Measurements from ENCODE around the gene PDE8A. TPM values are rescaled to one million over a fixed set of nuclear protein-coding genes. Genes with fewer than 3 reads are reported as not detected.

PDE8A gene
- total and polyA plus RNA-seq, 2 donors (not counting 1 experiment from before 2014, with no cell fraction given) = 17.4 to 51.1 TPM

DNA sequence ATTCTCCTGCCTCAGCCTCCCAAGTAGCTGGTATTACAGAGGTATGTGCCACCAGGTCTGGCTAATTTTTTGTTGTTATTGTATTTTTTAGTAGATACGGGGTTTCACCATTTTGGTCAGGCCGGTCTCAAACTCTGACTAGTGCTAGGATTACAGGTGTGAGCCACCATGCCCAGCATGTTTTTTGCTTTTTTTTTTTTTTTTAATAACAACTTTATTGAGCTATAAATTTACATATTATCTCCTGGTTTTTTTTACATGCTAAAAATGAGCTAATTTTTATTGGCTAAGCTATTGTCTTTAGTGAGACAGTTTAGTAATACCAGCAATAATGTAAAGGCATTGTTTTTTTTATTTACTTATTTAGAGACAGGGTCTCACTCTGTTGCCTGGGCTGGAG, 105.2 kb downstream of the PDE8A start:
- H3K27me3 ChIP-seq (replicated peaks in 1 of 4; ENCODE audit: control extremely low read depth in 1 of 4, control insufficient read depth in 3 of 4, insufficient read depth in 4 of 4, low read length in 3 of 4) = no peaks in the 10 kb centered on the region
- Mint-ChIP-seq H3K27me3 (no peaks in the 10 kb centered on the region), H3K4me1 (no peaks in the 10 kb centered on the region), H3K9me3 (ENCODE audit: insufficient read depth) (no peaks in the 10 kb centered on the region), H3K4me3 (no peak overlapping the region), H3K27ac (no peak overlapping the region)
- WGBS (ENCODE audit: insufficient coverage) = no CpG with 5 or more reads among the region's 2 CpGs
- peaks cover 0 to 28% of the 10 kb centered on the region in 2 experiments for H3K36me3 ChIP-seq (replicated peaks in 1 of 2; ENCODE audit: control extremely low read depth in 1 of 2, control insufficient read depth in 1 of 2, extremely low read depth in 1 of 2, insufficient read depth in 2 of 2, low read length in 1 of 2)
- H3K4me1 ChIP-seq (ENCODE audit: control insufficient read depth in 2 of 2, insufficient read depth in 2 of 2, low read length in 2 of 2) = no peaks in the 10 kb centered on the region
- no peak overlapping the region for H2AFZ ChIP-seq (ENCODE audit: insufficient read depth, low read depth, low read length, poor library complexity, severe bottlenecking)
- TF ChIP-seq EZH2 (IDR thresholded peaks at IDR 0.05; ENCODE audit: borderline replicate concordance, insufficient read depth, low read depth, low read length, poor library complexity, severe bottlenecking) = no peak
- TF ChIP-seq, protein P1, sequence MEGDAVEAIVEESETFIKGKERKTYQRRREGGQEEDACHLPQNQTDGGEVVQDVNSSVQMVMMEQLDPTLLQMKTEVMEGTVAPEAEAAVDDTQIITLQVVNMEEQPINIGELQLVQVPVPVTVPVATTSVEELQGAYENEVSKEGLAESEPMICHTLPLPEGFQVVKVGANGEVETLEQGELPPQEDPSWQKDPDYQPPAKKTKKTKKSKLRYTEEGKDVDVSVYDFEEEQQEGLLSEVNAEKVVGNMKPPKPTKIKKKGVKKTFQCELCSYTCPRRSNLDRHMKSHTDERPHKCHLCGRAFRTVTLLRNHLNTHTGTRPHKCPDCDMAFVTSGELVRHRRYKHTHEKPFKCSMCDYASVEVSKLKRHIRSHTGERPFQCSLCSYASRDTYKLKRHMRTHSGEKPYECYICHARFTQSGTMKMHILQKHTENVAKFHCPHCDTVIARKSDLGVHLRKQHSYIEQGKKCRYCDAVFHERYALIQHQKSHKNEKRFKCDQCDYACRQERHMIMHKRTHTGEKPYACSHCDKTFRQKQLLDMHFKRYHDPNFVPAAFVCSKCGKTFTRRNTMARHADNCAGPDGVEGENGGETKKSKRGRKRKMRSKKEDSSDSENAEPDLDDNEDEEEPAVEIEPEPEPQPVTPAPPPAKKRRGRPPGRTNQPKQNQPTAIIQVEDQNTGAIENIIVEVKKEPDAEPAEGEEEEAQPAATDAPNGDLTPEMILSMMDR (IDR thresholded peaks at IDR 0.05) = no peak
- H3K27ac ChIP-seq (ENCODE audit: low read length in 2 of 2) = no peak overlapping the region
- DNase-seq = no peak
- ATAC-seq (ENCODE audit: low read depth) = no peak
- H3K4me2 ChIP-seq (replicated peaks; ENCODE audit: low read depth, low read length, poor library complexity, severe bottlenecking) = no peak overlapping the region
- intact Hi-C loops (cut with micrococcal nuclease) = no loop called here
- H3K9me3 ChIP-seq (ENCODE audit: control extremely low read depth in 1 of 3, control insufficient read depth in 2 of 3, insufficient read depth in 1 of 3, low read length in 2 of 3) = peaks cover 0 to 2% (median 0%) of the 10 kb centered on the region in 3 donors
- H4K20me1 ChIP-seq (ENCODE audit: control insufficient read depth, insufficient read depth, low read length, poor library complexity, severe bottlenecking) = no peaks in the 10 kb centered on the region
- H3K79me2 ChIP-seq (ENCODE audit: control insufficient read depth, insufficient read depth, low read length) = no peaks in the 10 kb centered on the region
- ChIA-PET CTCF (interaction anchor here (0.6 kb wide), 1 partner anchor 319 kb away, joined by 3 read pairs; no protein-coding TSS in a partner anchor), POLR2A (no interaction called here)
- no peak overlapping the region for H3K9ac ChIP-seq (ENCODE audit: low read length)
- H3K4me3 ChIP-seq (ENCODE audit: control extremely low read depth in 1 of 5, extremely low read depth in 1 of 5, insufficient read depth in 1 of 5, low read depth in 2 of 5, low read length in 4 of 5) = no peak overlapping the region

GRCh38 chr15:85088300-85088699, 106.6 kb downstream of the PDE8A start:
- no peaks in the 10 kb centered on the region for H3K9me3 Mint-ChIP-seq (ENCODE audit: insufficient read depth)
- no peak overlapping the region for H3K4me3 Mint-ChIP-seq
- Histone ChIP-seq H3K9ac (ENCODE audit: low read length) (no peak overlapping the region), H3K36me3 (replicated peaks in 1 of 2; ENCODE audit: control extremely low read depth in 1 of 2, control insufficient read depth in 1 of 2, extremely low read depth in 1 of 2, insufficient read depth in 2 of 2, low read length in 1 of 2) (peaks cover 0 to 35% of the 10 kb centered on the region in 2 experiments), H3K79me2 (ENCODE audit: control insufficient read depth, insufficient read depth, low read length) (no peaks in the 10 kb centered on the region), H3K4me3 (ENCODE audit: control extremely low read depth in 1 of 5, extremely low read depth in 1 of 5, insufficient read depth in 1 of 5, low read depth in 2 of 5, low read length in 4 of 5) (no peak overlapping the region), H4K20me1 (ENCODE audit: control insufficient read depth, insufficient read depth, low read length, poor library complexity, severe bottlenecking) (no peaks in the 10 kb centered on the region), H3K4me2 (replicated peaks; ENCODE audit: low read depth, low read length, poor library complexity, severe bottlenecking) (no peak overlapping the region), H3K27me3 (replicated peaks in 1 of 4; ENCODE audit: control extremely low read depth in 1 of 4, control insufficient read depth in 3 of 4, insufficient read depth in 4 of 4, low read length in 3 of 4) (no peaks in the 10 kb centered on the region), H3K9me3 (ENCODE audit: control extremely low read depth in 1 of 3, control insufficient read depth in 2 of 3, insufficient read depth in 1 of 3, low read length in 2 of 3) (peaks cover 0 to 2% (median 0%) of the 10 kb centered on the region in 3 donors), H3K4me1 (ENCODE audit: control insufficient read depth in 2 of 2, insufficient read depth in 2 of 2, low read length in 2 of 2) (no peaks in the 10 kb centered on the region), H3K27ac (ENCODE audit: low read length in 2 of 2) (no peak overlapping the region), H2AFZ (ENCODE audit: insufficient read depth, low read depth, low read length, poor library complexity, severe bottlenecking) (no peak overlapping the region)
- intact Hi-C loops (cut with micrococcal nuclease) = no loop called here
- ChIA-PET POLR2A (no interaction called here), CTCF (no interaction called here)
- 83% methylated on average over 1 of the region's 5 CpGs for WGBS (ENCODE audit: insufficient coverage)
- H3K4me1 Mint-ChIP-seq = no peaks in the 10 kb centered on the region
- H3K27me3 Mint-ChIP-seq = no peaks in the 10 kb centered on the region
- no peak for DNase-seq
- no peak overlapping the region for H3K27ac Mint-ChIP-seq
- TF ChIP-seq, protein P1 (IDR thresholded peaks at IDR 0.05) = no peak
- no peak for TF ChIP-seq EZH2 (IDR thresholded peaks at IDR 0.05; ENCODE audit: borderline replicate concordance, insufficient read depth, low read depth, low read length, poor library complexity, severe bottlenecking)
- no peak for ATAC-seq (ENCODE audit: low read depth)

All from B cell (primary cell).